ENCODE results near the gene C13orf46.

DNA sequence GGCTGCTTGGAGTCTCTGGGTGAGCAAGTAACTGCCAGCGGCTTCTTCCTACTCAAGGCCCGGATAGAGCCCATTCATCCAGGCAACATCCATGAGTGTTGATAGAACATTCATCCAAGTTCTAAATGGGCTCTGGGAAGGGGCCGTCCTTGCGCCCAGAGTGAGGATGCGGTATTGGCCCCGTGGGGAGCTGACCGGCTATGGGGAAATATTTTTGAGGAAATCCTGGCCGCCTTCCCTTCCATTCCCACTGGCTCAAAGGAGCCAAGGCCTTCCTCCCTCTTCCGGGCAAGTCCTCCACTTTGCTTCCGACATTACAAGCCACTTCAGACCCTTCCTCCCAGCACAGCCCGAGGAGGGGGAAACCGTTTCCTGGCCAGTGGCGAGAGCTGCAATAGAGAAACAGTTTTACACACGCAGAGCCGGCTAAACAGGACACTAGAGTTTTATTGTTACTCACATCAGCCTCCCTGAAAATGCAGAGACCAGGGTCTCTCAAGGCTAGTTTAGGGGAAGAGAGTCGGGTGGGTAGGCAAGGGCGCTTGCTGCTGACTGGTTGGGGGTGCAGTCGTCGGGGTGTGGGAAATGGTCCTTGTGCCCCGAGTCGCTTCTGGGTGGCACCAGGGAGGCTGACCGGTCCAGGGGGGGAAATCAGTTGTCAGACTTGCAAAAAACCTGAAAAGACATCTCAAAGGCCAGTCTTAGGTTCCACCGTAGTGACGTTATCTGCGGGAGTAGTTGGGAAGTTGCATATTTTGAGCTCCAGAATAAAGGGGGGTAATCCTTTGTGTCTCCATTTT lies 37.5 kb downstream of the C13orf46 start:
- no peak for TF ChIP-seq POLR2A (IDR thresholded peaks at IDR 0.05; ENCODE audit: low read depth, low read length)
- TF ChIP-seq TAF1 (IDR thresholded peaks at IDR 0.05; ENCODE audit: borderline replicate concordance, low read depth, low read length) = no peak
- no peak for TF ChIP-seq POLR2AphosphoS5 (IDR thresholded peaks at IDR 0.05; ENCODE audit: low read depth, low read length)

Data from GM12892 (cell line).